ENCODE measurements around the gene HENMT1.
"Not testable (repeated sequence)": the region's sequence is repeated elsewhere in the genome, so short reads cannot be mapped to it uniquely, and the experiment has no call there.

HENMT1 gene
- total RNA-seq, result 13.3 reads per million, percentile 38 among the genes with 10 or more reads in this experiment

DNA sequence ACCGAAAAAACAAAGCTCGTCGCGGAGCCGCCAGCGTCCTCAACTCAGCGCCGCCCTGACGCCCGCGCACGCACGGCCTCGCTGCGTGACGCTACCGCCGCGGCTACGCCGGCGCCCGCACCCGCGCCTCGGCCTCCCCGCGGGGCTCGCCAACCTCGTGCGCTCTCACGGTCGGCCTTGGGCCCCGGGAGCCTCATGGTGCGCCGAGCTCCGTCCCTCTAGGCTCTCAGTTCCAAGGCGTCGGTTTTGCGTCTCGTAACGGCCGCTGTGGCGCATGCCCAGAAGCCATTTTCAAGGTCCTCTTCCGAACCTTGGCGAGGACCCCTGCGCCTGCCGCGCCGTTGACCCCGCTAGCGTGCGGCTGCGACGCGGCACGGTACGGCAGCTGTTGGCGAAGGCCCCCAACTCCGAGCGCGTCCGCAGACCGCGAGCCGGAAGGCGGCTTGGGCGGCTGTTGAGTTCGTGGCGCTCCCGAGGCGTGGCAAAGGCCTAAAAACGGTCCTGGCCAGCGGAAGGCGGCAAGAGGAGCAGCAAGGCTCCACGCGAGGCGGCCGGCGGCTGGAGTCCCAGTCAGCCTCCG is at the start of gene HENMT1:
Gene HENMT1 (minus strand): TSS at position 64 of the 580 bp plus-strand sequence. CDS start 1,209 bp downstream, outside the sequence.
- peak; percentile 71 for DNase-seq

DNA sequence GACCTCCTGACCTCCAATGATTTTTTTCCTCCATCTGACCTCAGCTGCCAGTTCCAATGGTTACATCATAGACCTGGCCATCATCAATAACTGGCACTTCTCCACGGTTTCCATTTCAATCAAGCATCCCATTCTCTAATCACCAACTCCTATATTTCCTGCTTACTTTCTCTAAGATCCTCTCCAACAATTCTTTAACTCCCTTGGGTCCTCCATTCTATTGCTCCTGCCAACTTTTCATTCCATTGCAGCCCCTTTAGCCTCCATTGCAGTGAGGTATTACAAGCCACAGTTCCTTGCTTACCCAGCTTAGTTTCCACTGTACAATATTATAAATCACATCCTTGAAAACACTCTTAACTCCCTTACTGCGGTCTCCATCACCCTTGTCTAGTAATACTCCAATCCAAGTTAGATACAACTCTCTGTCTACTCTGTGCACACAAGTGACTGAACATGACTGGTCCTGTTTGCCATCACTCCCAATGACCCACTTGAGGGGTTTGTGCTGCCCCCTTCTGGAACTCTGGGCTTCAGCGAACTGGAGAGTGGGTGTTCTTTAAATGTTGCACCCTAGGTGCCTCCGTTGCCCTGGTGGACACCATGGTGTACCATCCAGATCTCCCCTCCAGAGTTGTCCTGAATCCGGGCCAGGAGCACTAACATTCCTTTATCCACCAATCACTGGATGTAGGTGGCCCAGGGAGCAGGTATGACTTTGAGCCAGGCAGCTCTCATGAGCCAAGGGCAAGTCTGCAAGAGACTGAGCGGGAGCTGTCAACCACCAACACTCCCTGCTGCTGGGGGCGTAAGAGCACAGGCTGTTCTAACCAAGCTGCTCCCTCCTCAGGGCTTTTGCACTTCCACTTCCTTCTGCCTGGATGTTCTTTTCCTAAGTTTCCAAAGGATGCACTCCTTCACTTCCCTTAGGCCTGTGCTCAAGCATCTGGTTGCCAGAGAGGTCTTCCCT is 48.1 kb upstream of the HENMT1 start:
- DNase-seq, result peak; percentile 53

DNA sequence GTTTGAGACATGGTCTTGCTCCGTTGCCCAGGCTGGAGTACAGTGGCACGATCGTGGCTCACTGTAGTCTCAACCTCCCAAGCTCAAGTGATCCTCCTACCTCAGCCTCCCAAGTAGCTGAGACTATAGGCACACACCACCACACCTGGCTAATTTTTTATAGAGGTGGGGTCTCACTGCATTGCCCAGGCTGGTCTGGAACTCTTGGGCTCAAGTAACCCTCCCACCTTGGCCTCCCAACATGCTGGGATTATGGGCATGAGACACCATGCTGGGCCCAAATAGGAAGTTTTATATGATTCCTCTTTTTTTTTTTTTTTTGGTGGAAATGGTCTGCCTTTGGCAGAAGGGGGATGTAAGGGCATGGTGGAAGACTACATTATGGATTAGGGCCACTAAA is 45.8 kb upstream of the HENMT1 start:
- DNase-seq, result no peak

DNA sequence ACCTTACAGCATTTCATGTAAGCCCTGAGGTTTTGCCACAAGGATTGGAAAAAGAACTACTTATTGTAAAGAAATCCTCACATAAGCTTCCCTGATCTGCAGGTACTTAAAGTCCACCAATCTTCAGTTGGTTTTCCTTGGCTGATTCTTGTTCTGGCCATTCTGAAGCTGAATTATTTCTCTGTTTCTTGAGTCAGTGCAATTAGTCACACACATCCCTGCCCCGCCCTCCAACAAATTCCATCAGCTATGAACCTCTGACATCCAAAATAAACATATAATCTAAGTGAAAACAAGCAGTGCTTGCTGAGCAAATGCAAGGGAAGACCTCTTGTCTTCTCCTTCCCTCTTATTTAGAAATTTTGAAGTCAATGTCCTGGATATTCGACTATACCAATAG is 43.6 kb upstream of the HENMT1 start:
- DNase-seq, result no peak

DNA sequence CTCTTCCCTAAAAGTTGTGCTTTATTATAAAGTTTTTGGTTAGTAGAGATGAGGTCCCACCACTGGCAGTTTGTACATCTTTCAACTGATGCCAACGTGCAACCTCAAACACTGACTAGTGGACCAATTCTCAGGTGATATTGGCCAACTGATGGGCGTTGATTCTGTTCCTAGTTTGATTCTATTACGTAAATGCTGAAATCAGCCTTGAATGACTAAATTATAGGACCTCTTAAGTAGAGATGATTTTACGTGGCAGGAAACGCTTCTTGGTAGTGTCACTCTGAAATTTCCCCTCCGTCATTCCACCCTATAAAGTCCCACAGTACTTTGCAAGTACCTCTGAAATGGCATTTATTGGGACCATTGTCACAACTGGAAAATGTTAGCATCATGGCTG is 43.0 kb upstream of the HENMT1 start:
- DNase-seq, result peak; percentile 27

DNA sequence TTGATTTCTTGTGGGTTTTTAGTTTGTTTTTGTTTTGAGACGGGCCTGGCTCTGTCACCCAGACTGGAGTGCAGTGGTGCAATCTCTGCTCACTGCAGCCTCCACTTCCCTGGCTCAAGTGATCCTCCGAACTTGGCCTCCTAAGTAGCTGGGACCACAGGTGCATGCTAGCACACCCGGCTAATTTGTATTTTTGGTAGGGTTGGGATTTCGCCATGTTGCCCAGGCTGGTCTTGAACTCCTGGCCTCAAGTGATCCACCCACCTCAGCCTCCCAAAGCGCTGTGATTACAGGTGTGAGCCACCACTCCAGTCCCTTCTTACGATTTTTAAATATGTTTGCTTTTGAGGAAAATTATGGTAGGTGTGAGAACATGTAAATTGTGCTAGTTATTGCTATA is 41.2 kb upstream of the HENMT1 start:
- DNase-seq, result not testable (repeated sequence)

DNA sequence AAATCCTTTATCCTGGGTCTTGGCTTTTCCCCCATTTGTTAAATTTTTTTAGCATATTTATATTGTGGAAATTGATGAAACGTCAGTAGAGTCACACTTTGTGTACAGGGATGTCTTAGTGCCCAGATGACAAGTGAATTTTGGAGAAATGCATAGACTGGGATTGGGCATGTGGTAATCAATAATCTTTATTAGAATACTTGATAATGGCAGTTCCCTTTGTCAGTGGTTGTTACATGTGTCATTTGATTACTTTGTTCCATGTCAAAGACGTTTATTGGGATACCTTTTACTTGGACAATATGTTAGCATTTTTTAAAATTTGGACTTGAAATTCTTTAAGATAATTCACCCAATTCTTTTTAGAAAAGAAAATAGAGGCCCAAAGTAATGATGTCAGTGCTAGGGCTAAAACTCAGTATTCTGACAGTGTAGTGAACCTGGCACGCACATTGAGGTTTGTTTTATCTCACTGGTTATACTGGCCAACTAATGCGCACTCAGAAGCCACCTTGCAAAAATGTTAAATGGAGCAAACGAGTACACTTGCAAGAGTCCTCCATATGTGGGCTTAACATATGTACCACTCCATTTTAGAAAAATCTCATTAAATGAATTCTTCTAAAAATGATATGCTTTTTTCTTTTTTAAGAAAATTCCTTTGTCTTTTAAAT is 40.4 kb upstream of the HENMT1 start:
- no peak for DNase-seq

DNA sequence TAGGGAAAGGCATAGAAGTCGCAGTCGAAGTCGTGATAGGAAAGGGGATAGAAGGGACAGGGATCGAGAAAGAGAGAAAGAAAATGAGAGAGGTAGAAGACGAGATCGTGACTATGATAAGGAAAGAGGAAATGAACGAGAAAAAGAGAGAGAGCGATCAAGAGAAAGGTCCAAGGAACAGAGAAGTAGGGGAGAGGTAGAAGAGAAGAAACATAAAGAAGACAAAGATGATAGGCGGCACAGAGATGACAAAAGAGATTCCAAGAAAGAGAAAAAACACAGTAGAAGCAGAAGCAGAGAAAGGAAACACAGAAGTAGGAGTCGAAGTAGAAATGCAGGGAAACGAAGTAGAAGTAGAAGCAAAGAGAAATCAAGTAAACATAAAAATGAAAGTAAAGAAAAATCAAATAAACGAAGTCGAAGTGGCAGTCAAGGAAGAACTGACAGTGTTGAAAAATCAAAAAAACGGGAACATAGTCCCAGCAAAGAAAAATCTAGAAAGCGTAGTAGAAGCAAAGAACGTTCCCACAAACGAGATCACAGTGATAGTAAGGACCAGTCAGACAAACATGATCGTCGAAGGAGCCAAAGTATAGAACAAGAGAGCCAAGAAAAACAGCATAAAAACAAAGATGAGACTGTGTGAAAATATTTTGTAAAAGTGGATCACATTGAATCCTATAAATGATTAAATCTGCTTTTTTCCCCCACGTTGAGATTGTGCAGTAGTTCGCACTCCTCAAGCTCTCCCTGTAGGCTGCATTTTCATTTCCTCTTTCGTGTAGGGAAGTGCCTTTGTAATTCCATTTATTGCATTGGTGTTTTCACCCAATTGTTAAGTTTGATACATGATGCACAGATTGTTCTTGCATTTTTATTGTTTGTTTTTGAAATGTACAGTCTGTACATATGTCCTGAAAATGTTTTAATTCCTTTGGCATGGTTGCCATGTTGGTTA is 38.8 kb upstream of the HENMT1 start:
- DNase-seq, result no peak

DNA sequence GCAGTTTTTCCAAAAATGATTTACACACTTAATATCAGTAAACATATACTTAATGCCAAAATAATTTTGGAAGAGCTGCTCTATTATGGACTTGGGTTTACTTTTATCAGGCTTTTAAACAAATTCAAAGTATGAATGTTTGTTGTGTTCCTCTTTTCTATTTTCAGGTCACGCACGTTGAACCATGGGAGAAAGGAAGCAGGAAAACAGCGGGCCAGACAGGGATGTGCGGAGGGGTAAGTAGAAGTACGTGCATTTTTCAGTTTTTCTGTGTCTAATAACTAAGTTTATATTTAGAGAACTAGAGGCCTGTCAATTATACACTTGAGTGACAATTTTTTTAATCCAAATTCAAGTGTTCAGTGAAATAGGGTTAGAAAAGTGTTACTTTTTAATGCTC is 34.6 kb upstream of the HENMT1 start:
- no peak for DNase-seq

DNA sequence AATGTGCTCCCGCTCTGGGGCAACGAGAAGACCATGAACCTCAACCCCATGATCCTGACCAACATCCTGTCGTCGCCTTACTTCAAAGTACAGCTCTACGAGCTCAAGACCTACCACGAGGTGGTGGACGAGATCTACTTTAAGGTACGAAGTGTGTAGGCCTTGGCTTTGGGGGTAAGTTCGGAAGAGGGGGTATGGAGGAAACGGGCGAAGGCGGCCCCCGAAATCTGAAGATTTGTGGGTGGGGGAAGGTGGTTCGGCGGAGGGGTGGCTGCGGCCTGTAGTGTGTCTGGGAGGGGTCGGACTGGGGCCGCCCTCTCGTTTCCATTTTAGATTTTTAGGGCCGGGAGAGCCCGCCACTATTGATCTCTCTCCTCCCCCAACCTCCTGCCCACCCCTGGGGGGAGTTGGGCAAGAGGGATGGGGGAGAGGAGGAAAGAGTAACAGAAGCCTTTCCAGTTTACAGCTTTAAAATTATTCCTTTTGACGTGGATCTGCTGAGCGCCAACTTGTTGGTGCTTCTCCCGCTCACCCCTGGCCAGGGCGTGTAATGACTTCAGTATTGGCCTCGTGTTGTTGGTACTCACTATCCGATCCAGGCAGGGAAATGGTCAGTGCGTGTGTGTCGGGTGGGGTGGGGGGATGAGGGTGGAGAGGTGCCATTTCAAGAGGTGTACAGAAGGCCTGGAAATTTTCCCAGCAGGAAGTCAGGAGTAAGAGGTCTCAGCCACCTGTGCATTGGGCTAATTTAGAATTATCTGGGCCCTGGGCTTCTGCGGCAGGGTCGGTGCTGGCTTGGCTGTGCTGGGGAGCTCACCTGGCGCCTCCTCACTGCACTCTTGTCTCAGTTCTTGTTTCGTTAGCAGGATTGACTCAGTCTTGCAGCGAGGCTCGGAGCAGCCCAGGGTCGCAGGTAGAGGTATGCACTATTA is 32.1 kb upstream of the HENMT1 start:
- DNase-seq, result peak; percentile 80

DNA sequence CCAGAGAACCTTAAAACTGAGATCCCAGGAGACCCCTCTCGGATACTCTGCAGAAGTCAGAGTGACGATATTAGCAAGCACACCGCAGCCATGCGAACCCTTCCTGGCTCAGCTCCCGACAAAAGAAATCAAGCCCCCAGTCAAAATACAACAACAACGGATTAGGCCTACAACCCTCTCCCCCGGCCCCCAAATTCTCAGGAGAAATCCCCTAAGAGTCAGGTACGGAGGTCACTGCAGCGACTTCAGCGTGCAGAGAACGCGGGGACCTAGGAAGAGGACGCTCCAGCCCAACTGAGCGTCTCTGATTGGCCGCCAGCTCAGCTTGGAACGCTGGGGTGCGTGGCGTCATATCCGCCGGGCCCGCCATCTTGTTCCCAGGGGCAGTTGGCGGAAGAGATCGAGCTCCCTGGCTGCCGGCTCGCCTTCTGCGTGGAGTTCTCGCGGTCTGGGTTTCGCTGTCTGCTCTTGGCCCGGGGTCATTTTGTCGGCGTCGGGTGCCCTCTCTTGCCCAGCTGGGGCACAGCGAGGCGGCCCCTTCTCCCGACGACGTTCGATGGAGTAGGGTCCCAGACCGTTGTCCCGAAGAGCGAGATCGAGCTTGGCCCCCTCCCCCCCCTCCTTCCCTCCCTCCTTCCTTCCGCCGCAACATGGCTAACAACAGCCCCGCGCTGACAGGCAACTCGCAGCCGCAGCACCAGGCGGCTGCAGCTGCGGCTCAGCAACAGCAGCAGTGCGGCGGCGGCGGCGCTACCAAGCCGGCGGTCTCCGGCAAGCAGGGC is 31.2 kb upstream of the HENMT1 start, which contains the start of gene PRPF38B:
Gene PRPF38B (plus strand): TSS at position 369 of the 782 bp plus-strand sequence. CDS start 282 bp downstream, at position 651.
- DNase-seq, result peak; percentile 93

DNA sequence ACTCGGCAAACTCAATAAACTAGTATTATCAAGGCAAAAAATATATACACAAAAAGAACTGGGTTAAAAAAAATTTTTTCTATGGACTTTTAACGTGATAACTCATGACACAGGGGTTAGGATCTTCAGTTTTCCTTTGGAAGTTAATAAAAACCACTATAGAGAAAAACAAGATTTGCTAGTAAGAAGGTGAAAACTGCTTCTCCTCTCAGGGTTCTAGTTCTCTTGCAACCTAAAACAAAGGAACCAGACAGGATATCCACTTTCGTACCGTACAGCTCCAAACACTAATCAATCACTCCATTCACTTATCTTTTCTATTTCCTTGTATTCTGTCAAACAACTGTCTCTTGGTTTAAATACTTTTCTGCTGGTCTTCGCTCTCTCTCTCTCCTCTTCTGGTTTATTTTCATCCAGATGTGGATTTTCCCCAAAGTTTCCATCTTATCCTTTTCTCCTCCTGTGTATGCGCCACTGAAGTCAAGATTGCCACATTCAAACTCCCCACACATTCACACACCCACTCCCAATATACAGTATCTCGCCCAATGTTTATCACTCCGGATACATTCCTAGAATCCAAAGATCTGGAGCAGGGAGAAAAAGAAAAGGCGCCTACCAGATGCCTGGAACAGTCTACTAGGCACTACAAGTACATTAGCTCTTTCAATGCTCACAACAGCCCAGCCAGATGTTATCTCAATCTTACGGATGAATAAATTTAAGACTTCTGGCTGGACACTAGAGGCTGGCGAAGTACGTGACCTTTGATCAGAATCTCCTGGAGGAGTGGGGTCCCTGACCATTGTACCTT is 30.4 kb upstream of the HENMT1 start:
- DNase-seq, result no peak

DNA sequence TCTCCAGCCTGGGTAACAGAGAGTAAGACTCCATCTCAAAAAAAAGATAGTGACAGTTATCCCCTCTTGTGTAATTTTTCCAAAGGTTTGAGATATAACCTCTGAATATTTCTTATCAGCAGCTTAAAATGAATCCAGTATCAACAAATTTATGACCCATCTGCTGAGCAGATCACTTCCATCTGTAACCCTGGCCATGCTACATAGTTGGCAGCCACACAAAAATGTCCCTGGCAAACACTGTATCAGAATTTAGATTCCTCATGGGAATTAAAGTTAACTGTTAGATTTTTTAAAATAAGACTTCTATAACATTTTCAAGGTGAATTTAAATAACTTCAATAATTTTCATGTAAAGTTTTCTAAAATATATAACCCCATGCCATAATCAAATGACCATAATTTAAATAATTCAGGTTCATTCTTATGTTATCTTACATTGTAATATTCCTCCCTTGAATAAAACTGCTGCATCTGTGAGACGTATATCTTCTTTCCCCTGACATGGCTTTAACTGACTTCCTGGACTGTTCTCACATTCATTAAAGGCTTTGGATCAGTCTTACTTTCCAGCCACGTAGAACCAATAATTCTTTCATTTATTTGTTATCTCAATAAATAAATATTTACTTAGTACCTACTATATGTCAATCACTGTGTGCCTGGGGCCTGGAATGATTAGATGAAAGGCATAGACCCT is 25.9 kb upstream of the HENMT1 start:
- DNase-seq, result no peak

DNA sequence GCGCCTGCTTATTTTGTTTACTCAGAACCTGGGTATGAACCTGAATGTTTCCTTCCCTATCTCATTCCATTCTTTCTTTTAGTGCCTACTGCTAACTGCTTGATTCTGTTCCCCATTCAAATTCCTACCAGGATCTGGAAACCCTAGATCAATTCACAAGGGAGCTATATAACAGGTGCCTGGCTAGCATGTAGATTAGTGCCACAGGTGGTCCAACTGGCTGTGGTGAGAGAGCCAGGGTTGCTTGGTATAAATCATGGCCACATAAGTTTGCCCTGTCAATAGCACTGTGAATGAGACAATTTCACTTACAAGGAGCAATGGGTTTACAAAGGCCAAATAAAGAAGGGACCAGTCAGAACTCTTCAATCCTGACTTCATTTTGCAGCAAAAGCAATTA is 24.6 kb upstream of the HENMT1 start:
- DNase-seq, result no peak

DNA sequence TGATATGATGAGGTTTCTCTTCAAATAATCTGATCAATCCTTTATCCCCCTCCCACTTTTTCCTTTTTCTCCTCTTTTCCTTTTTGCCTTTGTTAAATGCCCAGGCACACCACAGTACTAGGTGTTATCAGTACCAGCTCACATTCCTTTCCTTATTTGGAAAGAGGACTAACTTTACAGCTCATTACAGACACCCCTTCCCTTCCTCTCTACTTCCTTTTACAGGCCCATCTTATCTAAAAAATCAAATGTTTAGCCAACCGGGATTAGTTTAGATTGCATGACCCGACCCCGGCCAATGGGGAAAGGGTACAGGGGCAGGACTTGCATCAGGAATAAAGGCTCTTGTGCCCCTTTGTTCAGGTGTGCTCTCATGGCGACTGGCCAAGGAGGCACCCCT is 20.8 kb upstream of the HENMT1 start:
- DNase-seq, result not testable (repeated sequence)

DNA sequence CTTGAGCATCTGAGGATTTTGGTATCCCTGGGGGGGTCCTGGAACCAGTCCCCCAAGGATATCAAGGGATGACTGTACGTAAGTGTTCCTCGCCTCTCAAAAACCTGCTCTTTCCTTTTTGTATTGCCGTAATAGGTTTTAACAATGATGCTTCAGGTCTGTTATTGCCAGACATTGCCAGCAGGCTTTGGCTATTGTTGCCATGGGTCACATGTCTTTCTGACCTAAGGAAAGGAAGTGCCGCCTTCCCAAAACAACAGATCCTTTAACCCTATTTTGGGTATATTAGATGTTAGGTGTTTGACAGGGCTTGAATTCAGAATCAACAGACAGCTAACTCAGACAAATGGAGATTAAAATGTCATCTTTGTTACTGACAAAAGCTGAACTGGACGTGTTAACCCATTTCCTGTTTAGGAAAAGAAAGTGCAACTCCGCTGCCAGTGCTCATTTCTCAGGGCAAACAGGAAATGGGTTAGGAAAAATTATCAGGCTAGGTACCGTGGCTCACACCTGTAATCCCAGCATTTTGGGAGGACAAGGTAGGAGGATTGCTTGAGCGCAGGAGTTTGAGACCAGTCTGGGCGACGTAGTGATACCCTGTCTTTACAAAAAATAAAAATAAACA is 18.8 kb upstream of the HENMT1 start:
- DNase-seq, result no peak

DNA sequence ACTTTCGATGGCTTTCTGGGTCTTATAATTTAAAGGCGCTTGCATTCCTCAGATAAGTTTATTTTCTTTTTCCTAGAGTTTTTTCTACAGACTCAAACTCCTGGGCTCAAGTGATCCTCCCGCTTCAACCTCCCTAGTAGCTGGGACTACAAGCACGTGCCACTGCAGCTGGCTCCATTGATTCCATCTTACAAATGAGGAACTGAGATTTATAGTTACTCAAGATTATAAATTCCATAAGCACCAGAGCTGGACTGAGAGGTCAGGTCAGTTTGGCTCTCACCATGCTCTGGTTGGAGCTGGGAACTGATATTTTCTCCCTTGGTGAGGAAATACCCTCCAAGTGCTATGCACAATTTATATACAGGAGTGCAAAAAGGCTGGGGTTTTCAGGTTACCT is 17.8 kb upstream of the HENMT1 start:
- no peak for DNase-seq

DNA sequence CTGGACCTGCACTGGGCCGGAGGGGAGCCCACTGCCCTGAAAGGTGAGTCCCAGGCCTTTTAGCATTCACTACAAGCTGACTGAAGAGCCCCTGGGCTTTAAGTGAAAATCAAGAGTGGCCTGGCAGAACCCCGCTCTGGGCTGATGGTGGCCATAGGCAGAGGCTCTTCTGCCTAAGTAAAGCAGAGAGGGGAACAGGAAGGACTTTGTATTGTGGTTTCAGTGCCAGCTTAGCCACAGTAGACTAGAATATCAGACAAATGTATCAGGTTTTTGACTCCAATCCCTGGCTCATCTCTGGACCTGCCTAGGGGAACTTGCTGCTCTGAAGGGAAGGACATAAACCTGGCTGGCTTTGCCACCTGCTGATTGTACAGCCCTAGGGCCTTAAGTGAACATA is 10.2 kb upstream of the HENMT1 start:
- no peak for DNase-seq

Data from effector CD4-positive, alpha-beta T cell (primary cell).